GM18520 (cell line): Measurements from ENCODE around the gene MRPS14.

ENCODE experiments used
- ATAC-seq: cut with Tn5 transposase; IDR thresholded peaks from one replicate; pipeline ENCODE4 v1.9.1; 2021; ENCODE audit not compliant: unreplicated experiment

The MRPS14 gene

GRCh38 chr1:174988986-174989385 lies 34.2 kb downstream of the MRPS14 start:
- ATAC-seq, result no peak

GRCh38 chr1:174988539-174988938 lies 34.7 kb downstream of the MRPS14 start:
- ATAC-seq, result no peak

DNA sequence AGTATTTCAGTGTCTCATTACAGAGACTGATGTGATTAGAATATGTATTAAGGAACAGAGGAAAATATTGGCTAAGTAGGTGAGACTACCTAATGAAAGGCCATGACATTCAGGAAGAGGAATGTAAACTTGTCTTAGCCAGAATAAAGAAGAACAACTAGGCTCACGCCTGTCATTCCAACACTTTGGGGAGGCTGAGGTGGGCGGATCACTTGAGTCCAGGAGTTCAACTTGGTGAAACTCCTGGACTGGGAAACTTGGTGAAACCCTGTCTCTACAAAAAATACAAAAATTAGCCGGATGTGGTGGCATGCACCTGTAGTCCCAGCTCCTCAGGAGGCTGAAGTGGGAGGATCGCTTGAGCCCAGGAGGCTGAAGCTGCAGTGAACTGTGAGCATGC lies 38.3 kb downstream of the MRPS14 start:
- no peak for ATAC-seq

DNA sequence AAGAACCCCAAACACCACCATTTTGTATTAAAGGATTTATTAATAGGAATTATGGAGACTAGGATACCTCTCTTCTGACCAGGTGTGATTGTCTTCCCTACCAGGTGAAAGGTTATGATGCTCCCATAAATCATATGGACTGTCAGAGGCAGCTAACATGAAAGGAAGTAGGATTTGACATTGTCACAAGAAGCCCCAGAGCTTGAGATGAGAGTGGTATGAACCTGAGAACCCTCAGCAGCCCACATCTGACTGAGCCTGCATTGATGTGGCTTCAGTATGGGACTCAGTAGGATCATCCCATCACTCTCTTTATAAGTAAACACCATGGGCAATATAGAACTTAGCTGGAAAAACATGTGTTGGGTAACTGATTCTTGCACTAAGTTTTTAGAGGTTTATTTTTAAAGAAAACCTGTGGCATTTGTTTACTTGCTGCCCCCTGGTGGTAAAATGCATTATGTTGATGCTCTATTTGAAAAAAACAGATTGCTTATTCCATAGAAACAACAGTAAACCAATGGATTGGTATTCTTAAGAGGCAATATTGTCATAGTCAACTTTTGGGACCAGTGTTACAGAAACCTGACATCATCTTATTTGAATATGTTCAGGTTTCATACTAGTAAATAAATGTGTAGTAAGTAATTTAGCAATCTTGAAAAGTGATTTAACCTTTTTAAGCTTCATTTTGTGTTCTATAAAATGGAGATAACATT lies 40.1 kb downstream of the MRPS14 start:
- no peak for ATAC-seq

- no peak for ATAC-seq
Observed at GRCh38 chr1:174976436-174977108, 46.7 kb downstream of the MRPS14 start.

DNA sequence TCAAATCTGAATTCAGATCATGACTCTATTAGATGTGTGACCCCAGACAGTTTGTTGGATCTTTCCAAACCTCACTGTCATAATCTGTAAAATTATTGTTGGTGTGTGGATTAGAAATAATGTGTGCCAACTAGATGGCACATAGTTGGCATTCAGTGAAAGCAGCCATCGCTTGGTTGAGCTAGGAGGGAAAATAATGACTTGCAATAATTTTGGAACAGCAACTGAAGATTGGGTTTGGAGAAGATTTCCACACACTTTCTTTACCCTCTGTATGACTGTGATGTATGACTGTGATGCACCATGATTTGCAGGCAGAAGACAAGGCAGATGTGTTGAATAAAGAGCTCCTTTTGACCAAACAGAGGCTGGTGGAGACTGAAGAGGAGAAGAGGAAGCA lies 47.5 kb downstream of the MRPS14 start:
- no peak for ATAC-seq

- ATAC-seq, result no peak
Observed at GRCh38 chr1:174974711-174975119, 48.5 kb downstream of the MRPS14 start.

- ATAC-seq, result no peak
Observed at GRCh38 chr1:174971902-174972301, 51.3 kb downstream of the MRPS14 start.

DNA sequence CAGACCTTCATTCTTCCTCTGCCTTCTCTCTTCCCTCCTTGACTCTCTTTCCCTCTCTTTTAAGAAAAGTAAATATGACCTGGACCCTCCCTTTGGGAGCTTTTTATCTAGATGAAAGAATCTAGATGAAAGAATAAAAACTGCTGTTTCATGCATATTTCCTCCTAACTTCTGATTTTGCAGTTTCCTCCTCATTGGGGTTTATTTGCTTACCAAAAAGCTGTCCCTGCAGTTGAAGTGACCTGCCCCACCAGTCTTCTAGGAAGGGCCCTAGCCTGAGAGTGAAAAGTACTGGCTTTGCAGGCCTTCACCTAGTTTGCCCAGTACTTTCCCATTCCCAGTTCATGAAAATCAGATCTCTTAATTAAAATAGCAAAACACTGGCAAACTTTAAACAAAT lies 51.8 kb downstream of the MRPS14 start:
- ATAC-seq, result no peak

DNA sequence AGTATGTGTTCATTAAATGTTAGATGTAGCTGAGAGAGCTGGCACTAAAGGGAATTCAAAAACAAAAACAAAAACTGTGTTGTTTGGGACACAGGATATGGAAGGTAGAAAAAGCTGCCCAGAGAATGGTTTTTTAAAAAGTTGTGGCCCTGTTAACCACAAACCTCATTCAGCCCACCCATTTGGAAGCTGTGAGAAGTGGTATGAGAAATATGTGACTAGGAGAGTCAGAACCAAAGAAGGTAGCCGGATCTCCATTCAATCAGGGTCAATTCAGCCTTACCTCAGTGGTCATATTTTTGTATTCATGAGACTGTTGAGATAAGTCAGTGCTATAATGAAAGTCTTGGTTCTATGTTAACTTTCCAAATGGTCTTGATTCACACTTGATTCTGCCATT lies 53.2 kb downstream of the MRPS14 start:
- no peak for ATAC-seq

DNA sequence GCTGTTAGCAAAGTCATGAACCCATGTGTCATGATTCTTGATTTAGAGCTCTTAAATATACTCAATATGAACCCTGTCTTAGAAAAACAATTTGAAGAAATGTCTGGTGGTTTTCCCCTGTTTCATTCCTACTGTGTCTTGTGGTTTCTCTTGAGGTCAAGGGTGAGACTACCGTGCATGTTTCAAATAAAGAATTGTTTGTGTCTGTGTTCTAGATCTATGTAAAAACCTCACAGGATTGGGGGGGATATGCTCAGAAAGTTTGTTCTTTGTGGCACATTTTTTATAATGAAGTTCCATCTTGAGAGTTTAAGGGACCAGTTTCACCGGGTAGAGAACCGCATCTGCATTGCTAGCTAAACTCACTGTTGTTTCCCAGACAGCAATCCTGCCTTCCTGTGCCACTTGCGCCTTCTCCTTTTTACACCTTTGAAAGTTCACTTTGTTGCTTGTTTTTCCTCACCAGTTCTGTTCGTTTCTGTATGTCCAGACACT lies 54.4 kb downstream of the MRPS14 start:
- peak; percentile 61 for ATAC-seq

DNA sequence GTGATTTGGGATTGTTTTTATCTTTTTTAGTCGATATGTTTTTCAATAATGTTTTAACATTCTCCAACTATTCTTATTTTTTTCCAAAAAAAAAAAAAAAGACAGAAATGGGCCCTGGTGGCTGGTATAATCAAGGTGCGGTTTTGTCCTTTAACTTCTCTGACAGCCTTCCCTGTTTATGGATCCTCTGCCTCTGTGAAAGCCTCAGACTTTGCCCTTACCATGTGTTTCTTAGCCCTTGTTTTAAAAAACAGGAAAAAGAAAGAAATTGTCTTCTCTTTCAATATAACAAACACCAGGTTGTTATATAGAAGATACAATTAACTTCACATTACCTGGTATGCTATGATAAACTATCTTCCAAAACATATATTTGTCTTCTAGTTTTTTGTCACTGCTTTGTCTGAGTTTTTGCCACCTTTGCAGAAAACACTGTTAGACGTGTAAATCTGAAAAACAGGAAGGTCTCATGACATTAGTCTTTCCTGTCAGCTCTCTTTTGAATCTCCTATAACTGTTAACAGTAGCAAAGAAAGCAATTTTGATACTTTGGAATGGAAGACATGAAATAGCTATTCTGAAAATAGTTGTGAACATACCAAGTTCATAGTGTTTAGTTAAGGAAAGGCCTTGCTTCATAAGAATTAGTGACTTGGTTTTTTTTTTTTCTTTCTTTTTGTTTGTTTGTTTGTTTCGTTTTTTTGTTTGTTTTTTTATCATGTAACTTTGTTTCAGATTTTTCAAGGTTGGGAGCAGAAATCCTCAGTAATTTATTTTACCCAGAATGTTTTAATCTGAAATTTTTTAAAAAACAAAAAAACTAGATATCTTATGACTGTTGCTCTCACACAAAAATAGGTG lies 55.1 kb downstream of the MRPS14 start:
- ATAC-seq, result no peak

- ATAC-seq, result no peak
Observed at GRCh38 chr1:174966008-174966572, 57.1 kb downstream of the MRPS14 start.

- ATAC-seq, result no peak
Observed at GRCh38 chr1:174965362-174966007, 57.7 kb downstream of the MRPS14 start.

- no peak for ATAC-seq
Observed at GRCh38 chr1:174964972-174965361, 58.3 kb downstream of the MRPS14 start.

DNA sequence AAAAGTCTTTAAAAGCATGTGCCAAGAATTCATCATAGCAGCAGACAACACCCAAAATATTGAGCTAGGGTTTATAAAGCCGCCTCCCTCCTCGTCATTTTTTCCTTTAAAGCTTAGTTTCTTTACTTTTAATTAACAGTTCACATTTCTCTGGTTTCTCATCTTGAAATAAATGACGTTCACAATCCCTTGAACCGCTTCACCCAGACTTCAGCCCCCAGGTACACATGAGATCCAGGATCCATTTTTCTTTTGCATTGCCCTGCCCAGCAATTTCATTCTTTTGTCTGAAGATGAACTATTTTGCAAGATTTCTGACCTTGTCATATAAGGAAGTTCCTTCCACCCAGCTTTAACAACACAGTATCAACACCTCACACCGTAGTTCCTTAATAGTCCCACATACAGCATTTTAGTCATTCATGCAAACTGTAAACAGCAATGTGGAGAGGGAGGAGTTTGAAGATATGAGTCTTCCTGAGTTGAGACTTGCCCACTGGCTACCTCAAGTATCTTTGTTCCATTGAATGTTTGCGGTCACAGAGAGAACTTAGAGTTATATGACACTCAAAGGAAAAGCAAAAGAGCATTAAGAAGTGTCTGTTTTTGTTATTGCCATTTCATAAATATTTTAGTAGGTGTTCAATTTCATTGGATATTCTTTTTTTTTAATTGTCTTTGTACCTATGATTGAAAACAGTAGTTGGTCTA lies 58.8 kb downstream of the MRPS14 start:
- no peak for ATAC-seq

- ATAC-seq, result no peak
Observed at GRCh38 chr1:174963529-174964125, 59.6 kb downstream of the MRPS14 start.
